ENCODE measurements around the gene C12orf75.
A peak's percentile ranks its signal among the peaks of the same experiment; 100 is the strongest.

C12orf75 gene

DNA sequence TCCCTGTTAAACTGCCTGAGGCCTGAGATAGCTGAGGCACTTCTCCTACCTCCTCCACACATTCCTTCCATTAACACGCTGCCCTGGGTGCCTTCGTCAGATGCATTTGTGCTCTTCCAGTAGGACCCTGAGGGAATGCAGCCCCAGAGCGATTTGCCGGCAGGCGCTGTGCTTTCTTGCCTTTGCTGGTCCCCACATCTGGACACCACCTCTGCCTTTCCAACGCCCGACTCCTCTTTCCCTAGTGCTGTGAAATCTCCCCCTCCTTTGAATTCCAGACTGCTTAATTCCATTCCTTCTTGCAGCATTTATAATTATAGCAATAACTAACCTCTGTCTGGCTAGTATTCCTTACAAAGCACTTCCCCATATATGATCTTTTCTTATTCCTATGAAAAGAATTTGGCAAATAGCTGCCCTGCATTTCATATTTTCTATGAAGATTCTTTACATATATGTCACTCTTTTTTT lies 88.4 kb downstream of the C12orf75 start:
- DNase-seq (ENCODE audit: low spot score) = peak; percentile 57

DNA sequence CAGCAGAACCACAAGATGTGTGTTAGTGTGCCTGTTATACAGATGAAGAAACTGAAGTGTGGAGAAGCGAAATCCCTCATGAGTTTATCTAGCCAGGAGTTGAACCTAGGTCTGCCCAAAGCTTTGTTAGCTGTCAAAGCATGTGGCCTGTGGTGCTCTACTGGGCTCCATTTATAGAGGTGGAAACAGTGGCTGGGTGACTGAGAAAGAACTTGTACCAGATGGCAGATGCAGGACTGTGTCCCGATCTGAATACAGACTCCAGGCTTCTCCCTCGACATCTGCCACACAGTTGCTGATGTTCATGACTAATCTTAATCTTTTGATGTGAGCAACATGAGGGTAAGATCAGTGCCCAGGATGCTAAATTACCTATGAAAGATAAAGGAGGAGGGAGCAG lies 89.1 kb downstream of the C12orf75 start:
- DNase-seq (ENCODE audit: low spot score) = no peak

DNA sequence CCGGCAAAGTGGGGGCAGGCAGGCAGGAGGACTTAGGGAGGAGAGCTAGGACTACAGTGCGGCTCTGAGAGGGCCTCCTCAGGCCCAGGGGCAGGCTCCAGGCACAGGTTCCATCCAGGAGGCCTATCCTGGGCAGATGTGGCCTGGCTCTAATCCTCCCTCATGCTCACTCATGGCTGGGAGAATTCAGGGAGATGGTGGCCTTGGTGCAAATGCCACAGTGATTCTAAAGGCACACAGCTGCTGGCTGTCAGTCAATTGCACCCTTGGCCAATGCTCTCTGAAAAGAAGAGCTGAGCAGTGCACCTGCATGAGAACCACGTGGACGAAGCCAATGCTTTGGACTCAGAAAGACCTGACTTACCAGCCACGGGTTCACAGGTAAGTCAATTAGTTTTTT lies 89.6 kb downstream of the C12orf75 start:
- no peak for DNase-seq (ENCODE audit: low spot score)

DNA sequence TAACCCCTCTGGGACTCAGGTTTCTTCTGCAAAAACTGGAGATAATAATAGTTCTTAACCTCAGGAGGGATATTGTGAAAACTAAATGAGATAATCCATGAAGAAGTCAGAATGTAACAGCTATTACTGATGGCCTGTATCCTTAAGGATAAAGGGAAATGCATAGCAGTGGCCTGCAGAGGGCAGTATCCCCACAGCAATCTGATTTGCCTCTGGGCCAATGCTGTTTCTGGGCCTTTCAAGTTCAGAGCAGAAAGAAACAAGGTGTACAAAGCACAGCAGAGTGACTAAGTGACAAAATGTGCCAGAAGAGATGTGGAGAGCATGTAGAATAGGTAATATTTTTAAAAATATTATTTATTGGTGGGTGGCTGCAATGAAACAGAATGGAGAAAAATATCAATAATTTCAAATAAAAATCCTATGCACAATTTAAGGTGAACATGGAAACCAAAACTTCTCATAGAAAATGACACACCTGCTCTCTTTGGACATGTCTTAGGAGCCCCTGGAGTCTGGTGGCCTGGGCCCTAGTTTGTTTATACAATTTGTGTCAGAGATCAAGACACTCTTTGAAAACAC lies 90.3 kb downstream of the C12orf75 start:
- peak; percentile 79 for DNase-seq (ENCODE audit: low spot score)

All from ecto neural progenitor cell (in vitro differentiated cells).